ENCODE results near the gene STEAP4.
A peak's percentile ranks its signal among the peaks of the same experiment; 100 is the strongest.

The STEAP4 gene

GRCh38 chr7:88306590-88307048 is at the start of gene STEAP4:
Gene STEAP4 (minus strand): TSS chr7:88306894. CDS start chr7:88284269, 22,625 bp downstream.
- DNase-seq (ENCODE audit: low read depth in 2 of 2) = peak in 1 of 2 experiments; percentile 13

GRCh38 chr7:88355011-88355410 is 48.3 kb upstream of the STEAP4 start:
- DNase-seq (ENCODE audit: low read depth in 2 of 2) = no peak

- no peak for DNase-seq (ENCODE audit: low read depth in 2 of 2)
Measured at GRCh38 chr7:88350118-88350517, 43.4 kb upstream of the STEAP4 start.

GRCh38 chr7:88347517-88347916 is 40.8 kb upstream of the STEAP4 start:
- DNase-seq (ENCODE audit: low read depth in 2 of 2) = no peak

GRCh38 chr7:88347090-88347489 is 40.4 kb upstream of the STEAP4 start:
- no peak for DNase-seq (ENCODE audit: low read depth in 2 of 2)

GRCh38 chr7:88346357-88346756 is 39.7 kb upstream of the STEAP4 start:
- no peak for DNase-seq (ENCODE audit: low read depth in 2 of 2)

GRCh38 chr7:88344956-88345832 is 38.5 kb upstream of the STEAP4 start:
- DNase-seq (ENCODE audit: low read depth in 2 of 2) = peak; percentile 5 to 6

- no peak for DNase-seq (ENCODE audit: low read depth in 2 of 2)
Measured at GRCh38 chr7:88344271-88344670, 37.6 kb upstream of the STEAP4 start.

- DNase-seq (ENCODE audit: low read depth in 2 of 2) = no peak
Measured at GRCh38 chr7:88339195-88339922, 32.7 kb upstream of the STEAP4 start.

- DNase-seq (ENCODE audit: low read depth in 2 of 2) = no peak
Measured at GRCh38 chr7:88338503-88338902, 31.8 kb upstream of the STEAP4 start.

GRCh38 chr7:88337572-88337971 is 30.9 kb upstream of the STEAP4 start:
- DNase-seq (ENCODE audit: low read depth in 2 of 2) = peak; percentile 2 to 4

- DNase-seq (ENCODE audit: low read depth in 2 of 2) = peak; percentile 21 to 27
Measured at GRCh38 chr7:88331322-88331721, 24.6 kb upstream of the STEAP4 start.

- no peak for DNase-seq (ENCODE audit: low read depth in 2 of 2)
Measured at GRCh38 chr7:88329532-88330463, 23.1 kb upstream of the STEAP4 start.

GRCh38 chr7:88328787-88329186 is 22.1 kb upstream of the STEAP4 start:
- DNase-seq (ENCODE audit: low read depth in 2 of 2) = no peak

GRCh38 chr7:88324699-88325098 is 18.0 kb upstream of the STEAP4 start:
- no peak for DNase-seq (ENCODE audit: low read depth in 2 of 2)

- no peak for DNase-seq (ENCODE audit: low read depth in 2 of 2)
Measured at GRCh38 chr7:88322151-88322550, 15.5 kb upstream of the STEAP4 start.

GRCh38 chr7:88321694-88322093 is 15.0 kb upstream of the STEAP4 start:
- DNase-seq (ENCODE audit: low read depth in 2 of 2) = no peak

GRCh38 chr7:88318196-88318595 is 11.5 kb upstream of the STEAP4 start:
- no peak for DNase-seq (ENCODE audit: low read depth in 2 of 2)

GRCh38 chr7:88317422-88317821 is 10.7 kb upstream of the STEAP4 start:
- no peak for DNase-seq (ENCODE audit: low read depth in 2 of 2)

GRCh38 chr7:88316456-88316855 is 9.8 kb upstream of the STEAP4 start:
- no peak for DNase-seq (ENCODE audit: low read depth in 2 of 2)

GRCh38 chr7:88315522-88315921 is 8.8 kb upstream of the STEAP4 start:
- DNase-seq (ENCODE audit: low read depth in 2 of 2) = no peak

GRCh38 chr7:88314061-88314491 is 7.4 kb upstream of the STEAP4 start:
- no peak for DNase-seq (ENCODE audit: low read depth in 2 of 2)
